NB4 (cell line): Measurements from ENCODE around the gene GPC5.

ENCODE experiments used
- MAX ChIP-seq: IDR thresholded peaks from 2 replicates; pipeline ENCODE4 v1.6.1; 2011; ENCODE audit warnings: low read depth, low read length
- POLR2A ChIP-seq: IDR thresholded peaks from 2 replicates; pipeline ENCODE4 v1.6.1; 2011; ENCODE audit warnings: mild to moderate bottlenecking; ENCODE audit not compliant: insufficient read length; ENCODE audit errors: extremely low read depth
- TF ChIP-seq, protein P1 (sequence below): IDR thresholded peaks from one replicate; pipeline ENCODE4 v1.5.1; 2012; ENCODE audit warnings: low read depth, low read length

DNA sequence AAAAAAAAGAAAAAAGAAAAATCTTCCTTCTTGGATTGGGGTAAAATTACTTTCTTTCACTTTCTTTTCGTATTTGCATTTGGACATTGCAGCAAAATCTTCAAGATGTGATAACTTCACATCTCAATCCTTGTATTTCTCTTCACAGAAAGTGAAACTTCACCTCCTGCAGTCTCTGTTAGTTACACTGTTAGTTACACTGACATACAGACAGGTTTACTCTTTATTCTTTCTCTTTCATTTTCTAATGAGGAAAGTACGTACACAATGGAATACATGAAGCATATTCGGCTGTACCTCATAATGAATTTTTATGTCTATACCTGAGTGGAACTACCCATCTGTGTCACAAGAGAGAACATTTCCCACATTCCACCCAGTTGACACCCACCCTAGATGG lies 1369.0 kb downstream of the GPC5 start:
- no peak for TF ChIP-seq MAX
- TF ChIP-seq, protein P1, sequence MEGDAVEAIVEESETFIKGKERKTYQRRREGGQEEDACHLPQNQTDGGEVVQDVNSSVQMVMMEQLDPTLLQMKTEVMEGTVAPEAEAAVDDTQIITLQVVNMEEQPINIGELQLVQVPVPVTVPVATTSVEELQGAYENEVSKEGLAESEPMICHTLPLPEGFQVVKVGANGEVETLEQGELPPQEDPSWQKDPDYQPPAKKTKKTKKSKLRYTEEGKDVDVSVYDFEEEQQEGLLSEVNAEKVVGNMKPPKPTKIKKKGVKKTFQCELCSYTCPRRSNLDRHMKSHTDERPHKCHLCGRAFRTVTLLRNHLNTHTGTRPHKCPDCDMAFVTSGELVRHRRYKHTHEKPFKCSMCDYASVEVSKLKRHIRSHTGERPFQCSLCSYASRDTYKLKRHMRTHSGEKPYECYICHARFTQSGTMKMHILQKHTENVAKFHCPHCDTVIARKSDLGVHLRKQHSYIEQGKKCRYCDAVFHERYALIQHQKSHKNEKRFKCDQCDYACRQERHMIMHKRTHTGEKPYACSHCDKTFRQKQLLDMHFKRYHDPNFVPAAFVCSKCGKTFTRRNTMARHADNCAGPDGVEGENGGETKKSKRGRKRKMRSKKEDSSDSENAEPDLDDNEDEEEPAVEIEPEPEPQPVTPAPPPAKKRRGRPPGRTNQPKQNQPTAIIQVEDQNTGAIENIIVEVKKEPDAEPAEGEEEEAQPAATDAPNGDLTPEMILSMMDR = no peak
- TF ChIP-seq POLR2A = no peak
